Inflammatory macrophage treated with lipopolysaccharide for 1 hour (primary cell): ENCODE measurements around the gene SPINDOC.

Experiments
- DNase-seq, 2 donors: peaks; one replicate each; pipeline ENCODE4 v3.0.0-alpha.2; 2020 to 2022

Gene SPINDOC

DNA sequence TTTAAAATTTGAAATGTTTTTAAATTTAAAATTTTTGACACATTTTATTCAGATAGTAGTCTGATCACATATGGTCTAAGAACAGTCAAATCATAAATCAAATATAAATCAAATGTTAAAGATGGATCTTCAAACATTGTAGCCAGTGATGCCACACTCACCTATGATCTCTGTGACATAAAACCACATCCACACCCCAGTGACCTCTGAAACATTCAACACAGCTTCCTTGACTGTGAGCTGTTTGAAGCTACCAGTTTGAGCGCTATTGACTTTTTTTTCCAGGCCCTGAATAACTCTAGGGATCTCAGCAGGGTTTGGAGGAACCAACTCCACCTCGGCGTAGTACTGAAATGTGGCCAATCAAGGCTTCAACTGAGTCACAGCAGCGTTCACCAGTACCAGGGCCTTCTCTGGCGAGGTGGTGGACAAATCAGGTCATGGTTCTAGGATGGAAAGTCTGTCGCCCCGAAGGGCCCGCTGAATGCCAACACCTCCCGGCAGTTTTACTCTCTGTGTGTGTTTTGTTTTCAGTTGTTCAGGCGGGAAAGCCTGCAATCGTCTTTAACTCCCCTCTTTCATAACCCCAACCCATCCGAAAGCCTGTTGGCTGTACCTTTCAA lies 21.4 kb downstream of the SPINDOC start:
- no peak for DNase-seq

DNA sequence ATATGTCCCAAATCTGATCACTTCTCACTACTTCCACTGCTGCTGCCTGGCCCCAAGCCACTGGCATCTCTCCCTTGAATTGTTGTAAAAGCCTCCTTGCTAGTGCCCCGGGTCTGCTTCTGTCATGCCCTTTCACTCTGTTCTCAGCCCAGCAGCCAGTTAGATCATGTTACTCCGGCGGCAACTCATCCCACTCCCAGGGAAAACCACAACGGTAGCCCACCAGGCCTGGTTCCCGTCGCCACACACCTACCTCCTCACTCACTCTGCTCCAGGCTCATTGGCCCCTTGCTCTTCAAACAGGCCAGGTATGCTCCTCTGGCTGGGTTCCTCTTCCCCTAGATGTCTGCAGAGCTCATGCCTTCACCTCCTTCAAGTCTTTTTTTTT lies 21.9 kb downstream of the SPINDOC start:
- DNase-seq, result no peak

DNA sequence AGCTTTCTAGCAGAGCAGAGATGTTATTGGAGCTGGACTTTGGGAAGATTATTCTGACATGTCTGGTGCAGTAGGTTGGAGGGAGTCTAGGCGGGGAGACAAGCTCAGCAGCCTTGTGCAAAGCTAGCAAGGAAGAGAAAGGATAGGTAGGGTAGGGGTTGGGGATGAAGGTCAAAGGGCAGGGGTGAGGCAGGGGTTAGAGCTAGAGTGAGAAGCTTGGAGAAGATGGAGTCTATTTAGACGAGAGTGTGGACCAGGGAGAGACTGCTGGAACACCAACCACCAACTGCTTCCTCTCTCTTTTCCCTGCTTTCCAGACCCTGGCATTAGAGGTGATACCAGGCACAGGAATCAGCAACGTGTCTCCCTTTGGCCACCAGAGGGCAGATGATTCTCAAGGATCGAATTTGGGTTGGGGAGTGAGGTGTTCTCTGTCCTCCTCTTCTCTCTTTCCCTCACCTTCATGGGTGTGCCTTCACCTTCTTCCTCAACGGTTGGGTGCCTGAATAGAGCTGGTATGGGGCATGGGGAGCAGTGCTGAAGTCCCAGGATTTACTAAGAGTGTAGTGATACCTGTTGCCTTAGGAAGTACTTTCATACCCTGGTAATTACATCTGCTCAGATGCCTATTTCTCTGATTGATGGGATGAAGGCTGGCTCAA lies 23.9 kb downstream of the SPINDOC start:
- peak; percentile 41 to 87 for DNase-seq

DNA sequence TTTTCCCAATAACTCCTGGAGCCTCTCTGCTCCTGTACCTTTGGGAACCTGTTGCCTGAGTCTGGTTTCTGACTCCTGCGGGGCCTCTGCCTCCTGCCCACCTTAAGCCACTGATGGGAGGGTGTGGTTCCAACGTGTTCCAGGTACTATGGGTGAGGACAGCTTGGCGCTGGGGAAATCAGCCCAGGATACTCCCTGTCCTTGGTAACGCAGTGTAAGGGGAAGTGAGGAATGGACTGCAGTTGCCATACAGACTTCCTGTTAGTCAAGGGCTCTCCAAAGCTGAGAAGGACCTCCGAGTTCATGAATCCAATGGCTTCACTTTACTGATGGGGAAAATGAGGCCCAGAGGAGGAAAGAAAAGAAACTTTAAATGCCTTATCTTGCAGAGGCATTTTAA lies 24.5 kb downstream of the SPINDOC start:
- DNase-seq, result peak; percentile 57 to 60

DNA sequence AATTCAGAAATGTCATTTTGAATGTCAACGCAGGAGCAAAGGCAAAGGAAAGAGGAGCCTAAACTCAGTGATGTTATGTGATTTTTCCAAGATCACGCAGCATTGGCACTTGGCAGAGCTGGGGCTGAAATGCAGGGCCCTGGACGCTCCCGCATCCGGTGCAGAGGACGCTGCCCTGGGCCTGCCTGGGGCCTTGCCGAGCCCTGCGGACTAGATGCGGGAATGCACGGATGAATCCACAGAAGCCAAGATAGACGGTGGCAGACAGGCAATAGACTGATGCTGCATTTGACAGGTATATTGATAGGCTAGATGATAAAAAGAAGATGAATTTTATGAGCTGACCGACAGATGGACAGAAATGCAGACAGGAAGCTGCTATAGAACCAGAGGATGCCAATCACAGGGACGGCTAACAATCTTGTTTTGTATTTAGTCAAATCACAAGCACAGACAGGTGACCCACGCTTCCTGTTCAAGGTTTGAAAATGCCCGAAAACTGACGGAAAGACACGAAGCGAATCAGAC lies 25.0 kb downstream of the SPINDOC start:
- no peak for DNase-seq

GRCh38 chr11:63838678-63839507 lies 25.6 kb downstream of the SPINDOC start, which contains the start of gene MARK2:
Gene MARK2 (plus strand): TSS chr11:63839110. CDS start chr11:63839507, 397 bp downstream.
- peak; percentile 97 to 100 for DNase-seq

GRCh38 chr11:63839508-63840355 lies 26.5 kb downstream of the SPINDOC start:
- peak; percentile 50 to 58 for DNase-seq

GRCh38 chr11:63840356-63841060 lies 27.3 kb downstream of the SPINDOC start:
- DNase-seq, result no peak

DNA sequence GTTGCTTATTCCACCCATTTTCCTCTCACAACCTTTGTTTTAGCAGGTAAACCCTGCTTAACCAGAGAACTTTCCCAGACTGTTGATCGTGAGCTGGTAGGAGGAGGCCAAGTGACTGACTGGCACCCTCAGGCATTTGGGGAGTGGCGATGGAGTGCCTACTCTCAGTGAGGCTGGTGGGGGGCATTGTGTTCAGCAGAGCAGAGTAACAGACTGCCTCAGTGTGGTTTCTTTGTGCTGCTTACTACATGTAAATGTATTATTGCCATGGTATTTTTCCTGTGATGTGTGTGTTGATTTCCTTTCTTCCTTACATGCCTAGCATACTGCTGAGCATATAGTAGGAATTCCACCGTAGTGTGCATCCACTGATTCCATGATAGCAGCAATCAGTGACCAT lies 28.3 kb downstream of the SPINDOC start:
- no peak for DNase-seq

- no peak for DNase-seq
Measured at GRCh38 chr11:63843041-63843440, 29.8 kb downstream of the SPINDOC start.

GRCh38 chr11:63844836-63845235 lies 31.6 kb downstream of the SPINDOC start:
- DNase-seq, result no peak

DNA sequence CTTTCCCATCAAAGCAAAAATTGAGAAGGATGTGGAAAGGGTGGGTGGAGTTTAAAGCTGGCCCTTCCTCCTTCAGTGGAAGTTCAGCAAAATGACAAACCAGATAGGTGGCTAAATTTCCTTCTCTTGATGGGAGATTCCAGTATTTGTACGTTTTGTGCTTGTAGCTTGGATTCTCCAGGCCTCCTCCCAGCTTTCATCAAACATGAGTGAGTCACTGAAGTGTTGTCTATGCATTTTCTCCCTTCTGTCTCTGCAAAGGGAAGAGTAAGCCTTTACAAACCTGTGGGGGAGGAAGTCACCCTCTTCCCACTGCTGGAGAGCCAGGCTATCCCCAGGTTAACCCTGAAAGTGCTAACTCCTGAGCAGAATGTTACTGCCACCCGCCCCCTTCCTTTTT lies 32.0 kb downstream of the SPINDOC start:
- peak; percentile 96 to 99 for DNase-seq

- DNase-seq, result no peak
Measured at GRCh38 chr11:63845911-63846310, 32.7 kb downstream of the SPINDOC start.

- DNase-seq, result no peak
Measured at GRCh38 chr11:63846897-63847296, 33.6 kb downstream of the SPINDOC start.

DNA sequence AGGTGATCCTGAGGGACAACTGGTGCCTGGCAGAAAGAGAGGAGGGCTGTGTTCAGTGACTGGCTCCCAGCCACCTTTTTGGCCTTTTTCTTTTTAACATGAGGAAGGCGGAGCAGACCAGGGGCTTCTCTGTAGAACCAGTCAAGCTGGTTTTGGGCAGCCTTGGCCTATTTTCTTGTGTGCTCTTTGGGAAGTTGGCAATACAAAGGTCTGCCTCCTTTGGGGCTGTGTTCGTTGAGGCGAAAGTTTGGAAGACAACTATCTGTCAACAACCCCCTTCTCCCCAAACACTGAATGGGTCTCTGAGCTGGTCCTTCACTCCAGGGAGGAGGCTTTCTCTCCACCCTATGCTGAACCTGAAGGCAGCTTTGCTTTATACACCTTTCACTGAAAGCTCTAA lies 34.1 kb downstream of the SPINDOC start:
- no peak for DNase-seq

GRCh38 chr11:63849691-63850090 lies 36.4 kb downstream of the SPINDOC start:
- no peak for DNase-seq

DNA sequence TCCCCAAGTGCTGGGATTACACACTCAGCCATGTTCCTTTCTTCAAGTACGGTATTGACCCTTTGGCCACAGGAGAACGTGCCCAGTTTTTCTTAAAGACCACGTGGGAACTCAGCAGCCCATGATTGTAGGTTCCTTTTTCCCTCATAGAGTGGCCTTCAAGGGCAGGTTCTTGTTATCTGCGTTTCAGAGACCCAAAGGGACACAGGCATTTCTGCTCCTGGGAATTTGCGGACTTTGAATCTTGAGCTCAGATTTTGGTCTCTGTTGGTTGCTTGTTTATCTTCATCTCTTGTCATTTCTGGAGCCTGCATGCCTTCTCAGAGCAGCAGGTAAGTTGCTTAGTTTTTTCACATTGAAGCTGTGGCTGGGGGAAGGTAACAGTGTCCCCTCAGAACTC lies 37.7 kb downstream of the SPINDOC start:
- no peak for DNase-seq

GRCh38 chr11:63851364-63851763 lies 38.1 kb downstream of the SPINDOC start:
- DNase-seq, result no peak

DNA sequence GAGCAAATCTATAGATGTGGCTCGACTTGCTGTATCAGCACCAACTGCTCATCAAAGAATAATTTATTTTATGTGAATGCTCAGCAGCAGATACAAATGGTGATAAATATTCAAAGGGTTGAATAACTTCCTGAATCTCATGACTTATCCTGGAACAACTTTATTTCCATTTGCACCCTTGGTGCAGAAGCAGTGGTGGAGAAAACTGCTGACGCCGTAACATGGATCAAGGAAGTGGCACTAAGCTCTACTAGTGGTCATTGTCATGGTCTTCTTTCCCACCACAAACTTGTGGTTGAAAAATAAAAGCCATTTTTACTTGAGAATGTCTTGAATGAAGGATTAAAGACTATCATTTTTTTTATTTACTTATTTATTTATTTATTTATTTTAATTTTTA lies 40.2 kb downstream of the SPINDOC start:
- no peak for DNase-seq

GRCh38 chr11:63854696-63855095 lies 41.4 kb downstream of the SPINDOC start:
- DNase-seq, result no peak

DNA sequence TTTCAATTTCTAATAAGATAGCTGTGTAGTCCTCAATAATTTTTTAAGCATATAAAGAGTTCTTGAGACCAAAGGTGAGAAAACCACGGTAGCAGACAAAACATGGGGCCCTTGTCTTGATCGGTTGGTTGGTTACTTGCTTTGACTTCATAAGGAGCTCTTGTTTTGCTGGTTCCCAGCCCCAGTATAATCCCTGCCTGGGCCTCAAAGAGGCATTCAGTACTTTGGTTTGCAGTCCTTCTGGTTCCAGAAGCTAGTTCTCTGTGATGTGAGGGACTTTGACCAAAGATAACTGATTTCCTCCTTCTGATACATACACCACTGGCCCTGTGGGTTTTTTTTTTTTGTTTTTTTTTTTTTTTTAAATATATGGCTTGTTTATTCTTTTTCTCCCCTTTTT lies 42.7 kb downstream of the SPINDOC start:
- no peak for DNase-seq
